Lower leg skin (tissue), 4 donors: ENCODE results near the gene TCN1. TPM values are rescaled to one million over a fixed set of nuclear protein-coding genes. Genes with fewer than 3 reads are reported as not detected.

Experiments
- DNase-seq, 2 donors: peaks; one replicate each; pipeline ENCODE4 v3.0.0-alpha.2; 2019; ENCODE audit warnings: low spot score in 2 of 2
- H3K4me3 ChIP-seq: fragments of 200-600 bp; sonication (generic); 2 replicates; pipeline ENCODE4 v1.5.1; 2017; ENCODE audit warnings: mild to moderate bottlenecking, low read depth; ENCODE audit not compliant: poor library complexity, severe bottlenecking
- CTCF ChIP-seq, 3 donors: fragments of 450-650 bp; IDR thresholded peaks; one replicate each; pipeline ENCODE4 v1.5.1; 2016; ENCODE audit warnings: antibody characterized with exemption in 3 of 3, mild to moderate bottlenecking in 3 of 3, moderate library complexity in 2 of 3
- POLR2A ChIP-seq, 2 donors: fragments of 450-650 bp; IDR thresholded peaks; one replicate each; pipeline ENCODE4 v1.6.1; 2016 to 2017; ENCODE audit warnings: antibody characterized with exemption in 2 of 2, mild to moderate bottlenecking in 1 of 2, moderate library complexity in 1 of 2
- WGBS, 2 donors: methylation state at CpG; one replicate each; pipeline ENCODE4 v1.1.5; 2018; 5-methylcytosine and 5-hydroxymethylcytosine counted together
- intact Hi-C: fragments of 100-400 bp; cut with DNase I; formaldehyde crosslinking; loops from one replicate; pipeline ENCODE4 v1.15.0; 2023; ENCODE audit warnings: low total_unique reads
- total RNA-seq, 4 donors: library from RNA; depleted of rRNA; stranded (reverse); fragments of >200 nt; gene quantifications; one replicate each; pipeline ENCODE4 v1.1.0, GENCODE V29; 2016

Gene TCN1
- total RNA-seq, 4 donors from 2014 or later, result 0.84 to 4.2 (median 1.5) TPM

- intact Hi-C loops, result no loop called here
- no peak within 1 kb of the TSS for H3K4me3 ChIP-seq
- 58 to 59% methylated on average over 5 of the region's 5 CpGs for WGBS, 2 donors
- TF ChIP-seq POLR2A (IDR thresholded peaks at IDR 0.05) (no peak), CTCF (IDR thresholded peaks at IDR 0.05) (no peak)
- no peak for DNase-seq
Observed at GRCh38 chr11:59878575-59878974, 12.3 kb upstream of the TCN1 start, which contains the start of gene OOSP3. OOSP3 (plus strand) TSS chr11:59878782; CDS start chr11:59878809, 27 bp downstream.

GRCh38 chr11:59877784-59878183 lies 11.5 kb upstream of the TCN1 start:
- intact Hi-C loops, result no loop called here
- DNase-seq, result no peak
- TF ChIP-seq CTCF (IDR thresholded peaks at IDR 0.05) (no peak), POLR2A (IDR thresholded peaks at IDR 0.05) (no peak)
- no peak overlapping the region for H3K4me3 ChIP-seq

GRCh38 chr11:59877325-59877724 lies 11.0 kb upstream of the TCN1 start:
- DNase-seq, result no peak
- TF ChIP-seq CTCF (IDR thresholded peaks at IDR 0.05) (no peak), POLR2A (IDR thresholded peaks at IDR 0.05) (no peak)
- no peak overlapping the region for H3K4me3 ChIP-seq
- intact Hi-C loops, result no loop called here

- DNase-seq, result no peak
- intact Hi-C loops, result no loop called here
- 88 to 89% methylated on average over 9 of the region's 9 CpGs for WGBS, 2 donors
- TF ChIP-seq CTCF (IDR thresholded peaks at IDR 0.05) (no peak), POLR2A (IDR thresholded peaks at IDR 0.05) (no peak)
- no peak overlapping the region for H3K4me3 ChIP-seq
Observed at GRCh38 chr11:59875856-59876519, 9.7 kb upstream of the TCN1 start.

- no peak for TF ChIP-seq CTCF (IDR thresholded peaks at IDR 0.05)
- no peak for TF ChIP-seq POLR2A (IDR thresholded peaks at IDR 0.05)
- intact Hi-C loops, result no loop called here
- no peak overlapping the region for H3K4me3 ChIP-seq
- DNase-seq, result no peak
Observed at GRCh38 chr11:59872076-59872475, 5.8 kb upstream of the TCN1 start.

GRCh38 chr11:59867946-59868345 lies 1.7 kb upstream of the TCN1 start:
- intact Hi-C loops, result no loop called here
- WGBS, 2 donors, result 90 to 97% methylated on average over 2 of the region's 2 CpGs
- TF ChIP-seq CTCF (IDR thresholded peaks at IDR 0.05) (no peak), POLR2A (IDR thresholded peaks at IDR 0.05) (no peak)
- no peak overlapping the region for H3K4me3 ChIP-seq
- DNase-seq, result no peak
